ENCODE results near the gene PEX5.

- TF ChIP-seq CTCF (IDR thresholded peaks at IDR 0.05; ENCODE audit: control extremely low read depth in 1 of 3, insufficient read depth in 1 of 3, low read depth in 1 of 3, low read length in 3 of 3) = no peak
- TF ChIP-seq RAD21 (IDR thresholded peaks at IDR 0.05 in 1 of 2, conservative IDR thresholded peaks at IDR 0.05 in 1 of 2; ENCODE audit: low read depth in 2 of 2, low read length in 2 of 2) = no peak
- TF ChIP-seq EZH2 (IDR thresholded peaks at IDR 0.05; ENCODE audit: low read depth, low read length, severe bottlenecking) = no peak
- no peak for TF ChIP-seq CEBPB (IDR thresholded peaks at IDR 0.05; ENCODE audit: low read depth, low read length)
- TF ChIP-seq FOSL1 (IDR thresholded peaks at IDR 0.05; ENCODE audit: insufficient read depth, low read depth, low read length) = no peak
- TF ChIP-seq TAF1 (IDR thresholded peaks at IDR 0.05; ENCODE audit: low read depth, low read length) = no peak
- TF ChIP-seq E2F6 (IDR thresholded peaks at IDR 0.05) = no peak
Observed at GRCh38 chr12:7154901-7155470, 34.5 kb upstream of the PEX5 start.
